ENCODE results near the gene AKIRIN1.

GRCh38 chr1:39048745-39049370, 57.8 kb downstream of the AKIRIN1 start:
- TF ChIP-seq CTCF (IDR thresholded peaks at IDR 0.05) (no peak), EP300 (IDR thresholded peaks at IDR 0.05) (no peak)
